NCI-H526 (cell line): Measurements from ENCODE around the gene TBL1Y.
A peak's percentile ranks its signal among the peaks of the same experiment; 100 is the strongest.
"Not testable (repeated sequence)": the region's sequence is repeated elsewhere in the genome, so short reads cannot be mapped to it uniquely, and the experiment has no call there.

ENCODE experiments used
- DNase-seq, 2 experiments: peaks; one replicate each; lab custom pipeline; 2025; lab: John Stamatoyannopoulos, UW

The TBL1Y gene

DNA sequence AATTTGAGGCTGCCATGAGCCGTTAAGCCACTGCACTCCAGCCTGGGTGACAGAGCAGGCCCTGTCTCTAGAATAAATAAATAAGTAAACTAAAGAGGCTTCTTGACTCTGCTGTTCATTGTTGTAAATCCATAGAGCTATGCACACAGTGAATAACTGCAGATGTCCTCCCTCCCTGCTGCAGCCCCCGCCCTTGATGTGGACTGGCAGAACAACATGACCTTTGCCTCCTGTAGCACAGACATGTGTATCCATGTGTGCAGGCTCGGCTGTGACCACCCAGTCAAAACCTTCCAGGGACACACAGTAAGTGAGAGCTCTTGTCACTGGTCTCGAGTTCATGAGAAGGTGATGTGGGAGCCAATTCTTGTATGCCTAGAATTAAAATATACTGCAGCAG, 170.1 kb downstream of the TBL1Y start:
- not testable (repeated sequence) for DNase-seq

DNA sequence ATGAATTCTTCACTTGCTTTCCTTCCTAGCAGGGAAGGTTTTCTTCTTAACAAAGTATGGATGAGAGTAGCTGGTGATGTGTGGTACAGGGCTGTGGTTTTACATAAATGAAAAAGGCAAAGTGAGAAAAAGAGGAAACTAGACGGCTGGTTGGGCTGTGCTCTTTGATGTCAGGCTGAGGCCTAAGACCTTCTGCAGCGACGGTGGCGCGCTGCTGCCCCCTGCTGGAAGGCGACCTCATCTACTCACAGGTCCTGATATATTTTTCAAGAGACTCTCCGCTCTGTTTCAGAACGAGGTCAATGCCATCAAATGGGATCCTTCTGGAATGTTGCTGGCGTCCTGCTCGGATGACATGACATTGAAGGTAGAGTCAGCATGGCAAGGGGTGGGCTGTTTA, 175.1 kb downstream of the TBL1Y start:
- DNase-seq: peak; percentile 12 to 44

DNA sequence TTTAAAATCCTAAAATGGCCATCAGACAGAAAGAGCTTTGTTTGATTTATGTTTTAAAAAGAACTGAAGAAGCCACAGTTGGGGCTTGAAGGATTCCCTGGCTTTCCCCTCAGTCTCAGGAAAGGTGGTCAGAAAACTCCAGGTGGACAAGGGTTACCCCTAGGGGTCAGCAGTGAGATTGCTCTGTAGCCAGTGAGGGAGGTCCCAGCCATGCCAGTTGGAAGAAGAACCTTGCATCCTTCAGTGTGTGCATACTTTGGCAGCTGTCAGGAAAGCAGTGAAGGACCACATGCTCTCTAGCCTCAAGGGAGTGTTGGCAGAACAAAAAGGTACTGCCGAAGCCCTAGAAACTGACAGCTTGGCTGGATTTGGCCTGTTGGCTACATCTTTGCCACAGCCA, 182.3 kb downstream of the TBL1Y start:
- DNase-seq: peak in 1 of 2 experiments; percentile 21

DNA sequence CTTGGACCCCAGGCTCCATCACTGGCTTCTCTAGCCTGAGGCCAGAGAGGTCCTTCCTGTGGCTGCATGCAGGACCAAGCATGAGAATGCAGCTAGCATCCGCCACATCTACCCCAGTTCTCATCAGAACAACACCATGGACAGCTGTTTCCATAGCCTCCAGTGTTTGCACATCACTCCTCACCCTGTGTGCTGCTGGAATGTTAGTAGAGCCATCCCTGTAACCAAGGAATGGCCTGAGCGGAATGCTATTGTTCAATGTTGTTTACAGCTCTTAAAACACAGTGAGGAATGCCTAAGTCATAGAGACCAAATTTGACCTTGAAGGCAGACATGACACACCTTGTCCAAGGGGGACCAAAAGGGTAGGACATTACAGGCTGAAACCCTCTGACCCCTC, 183.9 kb downstream of the TBL1Y start:
- DNase-seq: no peak

DNA sequence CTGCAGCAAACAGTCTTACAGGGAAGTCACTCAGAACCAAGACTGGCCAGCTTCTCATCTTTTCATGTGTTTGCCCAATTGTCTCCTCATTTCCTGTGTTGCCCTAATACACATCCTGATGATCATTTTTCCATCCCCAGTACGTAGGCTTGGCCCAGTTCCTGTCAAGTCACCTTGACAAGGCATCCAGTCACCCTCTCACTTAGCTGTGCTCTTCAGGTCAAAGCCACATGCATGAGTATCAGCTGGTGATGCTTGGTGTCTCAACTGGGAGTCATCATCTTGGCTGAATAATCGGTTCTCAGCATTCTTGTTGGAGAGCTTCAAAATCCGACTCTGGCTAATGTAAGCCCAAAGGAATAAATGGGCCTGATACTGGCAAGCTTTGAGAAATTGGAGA, 186.5 kb downstream of the TBL1Y start:
- DNase-seq: no peak

DNA sequence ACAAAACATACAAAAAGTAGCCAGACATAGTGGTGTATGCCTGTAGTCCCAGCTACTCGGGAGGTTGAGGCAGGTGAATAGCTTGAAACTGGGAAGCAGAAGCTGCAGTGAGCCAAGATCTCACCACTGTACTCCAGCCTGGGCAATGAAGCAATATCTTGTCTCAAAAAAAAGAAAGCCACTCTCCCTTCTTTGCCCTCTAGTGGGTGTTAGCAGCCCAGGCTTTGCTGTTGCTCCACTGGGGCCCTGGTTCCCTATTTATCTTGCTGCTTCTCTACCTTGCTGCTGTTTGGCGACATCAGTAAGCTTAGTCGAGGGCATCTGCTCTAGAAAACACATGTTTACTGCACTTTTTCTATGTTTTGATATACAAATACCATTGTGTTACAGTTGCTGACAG, 189.2 kb downstream of the TBL1Y start:
- DNase-seq: peak in 1 of 2 experiments; percentile 18

DNA sequence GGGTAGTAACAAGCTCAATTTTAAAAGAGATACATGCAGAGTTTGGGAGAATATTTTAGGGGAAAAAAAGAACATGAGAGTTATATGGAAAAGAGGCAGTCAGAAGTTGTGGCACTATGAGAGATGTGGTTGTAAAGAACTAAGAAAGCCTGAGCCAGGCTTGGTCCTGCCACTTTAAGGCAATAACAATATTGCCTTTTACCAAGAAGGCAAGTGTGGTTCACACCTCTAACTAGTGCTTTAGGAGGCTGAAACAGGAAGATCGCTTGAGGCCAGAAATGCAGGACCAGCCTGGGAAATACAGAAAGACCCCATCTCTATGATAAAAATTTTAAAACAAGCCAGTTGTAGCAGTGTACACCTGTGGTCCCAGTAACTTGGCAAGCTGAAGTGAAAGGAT, 192.2 kb downstream of the TBL1Y start:
- no peak for DNase-seq

DNA sequence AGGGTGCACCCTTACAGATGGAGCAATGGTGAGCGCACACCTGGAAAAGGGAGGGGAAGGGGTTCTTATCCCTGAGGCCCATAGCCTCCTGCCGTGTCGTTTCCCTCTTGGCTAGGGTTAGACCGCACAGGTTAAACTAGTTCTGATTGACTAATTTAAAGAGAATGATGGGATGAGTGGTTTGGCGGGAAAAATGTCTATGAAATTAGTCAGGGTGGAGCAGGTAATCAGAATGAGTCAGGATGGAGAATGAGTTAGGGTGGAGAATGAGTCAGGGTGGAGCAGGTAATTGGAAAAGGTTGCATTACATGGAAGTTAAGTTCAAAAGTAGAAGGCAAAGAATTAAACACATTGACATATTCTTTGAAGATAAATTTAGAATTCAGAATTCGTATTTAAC, 196.7 kb downstream of the TBL1Y start:
- no peak for DNase-seq

DNA sequence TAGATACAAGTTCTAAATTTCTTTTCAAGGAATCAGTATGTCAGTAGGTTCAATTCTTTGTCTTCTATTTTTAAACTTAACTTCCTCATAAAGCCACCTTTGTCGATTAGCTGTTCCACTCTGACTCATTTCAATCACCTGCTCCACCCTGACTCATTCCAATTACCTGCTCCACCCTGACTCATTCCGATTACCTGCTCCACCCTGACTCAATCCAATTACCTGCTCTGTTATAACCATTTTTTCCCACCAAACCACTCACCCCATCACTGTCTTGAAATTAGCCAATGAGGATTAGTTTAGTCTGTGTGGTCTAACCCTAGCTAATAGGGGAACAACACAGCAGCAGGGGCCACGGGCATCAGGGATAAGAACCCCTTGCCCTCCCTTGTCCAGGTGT, 199.6 kb downstream of the TBL1Y start:
- DNase-seq: no peak

DNA sequence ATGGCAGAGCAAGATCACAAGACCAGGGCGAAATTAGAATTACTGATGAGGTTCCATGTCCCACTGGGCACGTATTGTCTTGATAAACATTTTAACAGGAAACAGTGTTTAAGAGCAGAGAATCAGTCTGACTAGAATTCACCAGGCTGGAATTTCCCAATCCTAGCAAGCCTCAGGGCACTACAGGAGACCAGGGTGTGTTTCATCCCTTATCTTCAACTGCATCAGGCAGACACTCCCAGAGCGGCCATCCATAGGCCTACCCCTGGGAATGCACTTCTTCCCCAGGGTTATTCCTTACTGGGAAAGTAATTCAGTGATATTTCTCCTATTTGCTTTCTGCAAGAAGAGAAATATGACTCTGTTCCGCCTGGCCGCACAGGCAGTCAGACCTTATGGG, 205.4 kb downstream of the TBL1Y start:
- DNase-seq: no peak

DNA sequence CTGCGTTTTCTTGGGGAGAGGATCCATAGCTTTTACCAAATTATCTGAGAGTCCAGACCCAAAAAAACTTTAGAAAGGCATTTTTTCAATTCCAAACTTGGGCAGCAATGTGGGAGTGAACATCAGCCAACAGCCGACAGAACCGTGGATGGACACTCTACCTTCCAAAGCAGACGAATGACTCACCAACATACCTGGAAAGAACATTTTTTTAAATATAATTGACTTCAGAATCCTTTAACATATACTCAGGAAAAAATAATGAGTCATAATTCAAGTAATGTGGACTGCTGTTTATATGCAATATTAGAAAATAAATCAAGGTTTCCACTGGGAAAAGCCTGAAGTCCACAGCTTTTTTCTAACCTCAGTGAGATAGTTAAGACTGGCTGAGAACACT, 211.7 kb downstream of the TBL1Y start:
- DNase-seq: no peak

DNA sequence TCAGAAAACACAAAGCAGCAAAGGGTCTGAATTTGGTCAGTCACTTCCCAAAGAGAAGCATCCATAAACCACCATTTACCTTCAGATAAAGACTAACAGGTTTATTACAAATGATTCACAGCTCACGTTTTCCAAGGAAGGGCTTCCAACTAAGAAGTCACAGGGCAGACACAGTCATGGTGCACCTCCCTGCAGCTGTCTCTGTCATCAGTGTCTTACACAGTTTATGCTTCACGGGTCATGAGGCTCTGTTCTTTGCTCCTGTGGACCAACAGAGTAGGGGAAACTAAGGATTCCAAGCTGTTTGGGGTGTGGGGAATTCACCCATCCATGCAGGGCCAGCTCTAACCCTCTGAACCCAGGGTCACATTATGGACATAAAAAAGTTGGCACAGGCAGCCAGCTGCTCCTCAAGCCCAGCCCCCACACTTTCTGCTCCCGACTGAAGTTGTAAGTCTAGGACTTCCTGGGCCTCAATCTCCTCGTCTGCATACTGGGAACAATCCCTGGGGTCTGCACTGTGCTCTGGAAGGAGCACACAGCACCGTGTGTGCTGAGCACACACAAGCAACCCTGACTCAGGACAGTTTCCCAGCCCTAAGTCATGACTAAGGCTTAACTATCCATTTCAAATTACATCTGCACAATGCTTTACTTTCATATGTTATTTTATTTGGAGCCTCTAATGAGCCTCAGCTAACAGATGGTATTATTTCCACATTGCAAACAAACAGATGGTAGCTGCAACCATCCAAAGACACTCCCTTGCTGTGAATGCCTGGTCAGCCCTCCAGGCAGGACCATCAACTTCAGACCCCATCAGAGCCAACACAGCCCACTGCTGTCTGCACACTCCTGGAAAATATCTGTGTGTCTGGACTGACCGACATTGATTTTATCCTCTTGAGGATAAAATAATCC, 214.9 kb downstream of the TBL1Y start:
- no peak for DNase-seq

DNA sequence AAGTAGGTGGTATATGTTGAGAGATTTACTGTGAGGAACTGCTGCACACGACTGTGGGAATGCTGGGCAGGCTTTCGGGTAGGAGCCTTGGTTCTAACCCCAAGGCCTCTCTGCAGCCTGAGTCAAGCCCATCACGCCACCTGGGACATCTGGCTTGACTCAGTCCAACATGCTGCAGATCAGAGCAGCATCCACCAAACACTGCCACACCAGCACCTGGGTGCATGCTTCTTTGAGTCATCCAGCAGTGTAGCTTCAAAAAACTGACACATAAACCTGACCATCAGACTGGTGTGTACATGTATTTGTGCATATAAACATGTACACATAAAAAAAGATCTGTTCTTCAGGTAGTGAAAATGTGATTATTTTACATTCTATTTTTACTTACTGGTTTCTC, 217.7 kb downstream of the TBL1Y start:
- DNase-seq: no peak
